Right kidney (tissue), 9 donors: Measurements from ENCODE around the gene PSMA6.
"Not testable (repeated sequence)": the region's sequence is repeated elsewhere in the genome, so short reads cannot be mapped to it uniquely, and the experiment has no call there.

Source experiments
- DNase-seq: peaks from one replicate; pipeline ENCODE4 v3.0.0-alpha.2; 2016
- long read RNA-seq, 8 donors: transcript quantifications; one replicate each; lab custom pipeline, GENCODE V29; 2026

Gene PSMA6
- long read RNA-seq, donor 1, full-length matches to known transcripts, result 175 of 207 reads
- long read RNA-seq, donor 1, partial matches to known transcripts, result 32 of 207 reads
- long read RNA-seq, donor 1, other reads (novel, unspliced or antisense), result 0 of 207 reads
- long read RNA-seq, donor 2, full-length matches to known transcripts, result 90 of 90 reads
- long read RNA-seq, donor 2, partial matches to known transcripts, result 0 of 90 reads
- long read RNA-seq, donor 2, other reads (novel, unspliced or antisense), result 0 of 90 reads
- long read RNA-seq, donor 3, full-length matches to known transcripts, result 57 of 57 reads
- long read RNA-seq, donor 3, partial matches to known transcripts, result 0 of 57 reads
- long read RNA-seq, donor 3, other reads (novel, unspliced or antisense), result 0 of 57 reads
- long read RNA-seq, donor 4, full-length matches to known transcripts, result 65 of 65 reads
- long read RNA-seq, donor 4, partial matches to known transcripts, result 0 of 65 reads
- long read RNA-seq, donor 4, other reads (novel, unspliced or antisense), result 0 of 65 reads
- long read RNA-seq, donor 5, full-length matches to known transcripts, result 114 of 114 reads
- long read RNA-seq, donor 5, partial matches to known transcripts, result 0 of 114 reads
- long read RNA-seq, donor 5, other reads (novel, unspliced or antisense), result 0 of 114 reads
- long read RNA-seq, donor 6, full-length matches to known transcripts, result 90 of 90 reads
- long read RNA-seq, donor 6, partial matches to known transcripts, result 0 of 90 reads
- long read RNA-seq, donor 6, other reads (novel, unspliced or antisense), result 0 of 90 reads
- long read RNA-seq, donor 7, result 0 reads
- long read RNA-seq, donor 8, full-length matches to known transcripts, result 117 of 122 reads
- long read RNA-seq, donor 8, partial matches to known transcripts, result 5 of 122 reads
- long read RNA-seq, donor 8, other reads (novel, unspliced or antisense), result 0 of 122 reads

- peak; percentile 86 for DNase-seq
Measured at GRCh38 chr14:35292051-35292769, at the start of gene PSMA6. PSMA6 (plus strand) TSS chr14:35292382; CDS start chr14:35292477, 95 bp downstream.

- no peak for DNase-seq
Measured at GRCh38 chr14:35242599-35243311, 49.4 kb upstream of the PSMA6 start.

- no peak for DNase-seq
Measured at GRCh38 chr14:35243956-35244355, 48.2 kb upstream of the PSMA6 start.

GRCh38 chr14:35244542-35244941 lies 47.6 kb upstream of the PSMA6 start:
- DNase-seq, result no peak

GRCh38 chr14:35245051-35245450 lies 47.1 kb upstream of the PSMA6 start:
- no peak for DNase-seq

- DNase-seq, result no peak
Measured at GRCh38 chr14:35247777-35248475, 44.3 kb upstream of the PSMA6 start.

- DNase-seq, result no peak
Measured at GRCh38 chr14:35248476-35248788, 43.8 kb upstream of the PSMA6 start.

- no peak for DNase-seq
Measured at GRCh38 chr14:35250319-35250718, 41.9 kb upstream of the PSMA6 start.

- DNase-seq, result no peak
Measured at GRCh38 chr14:35252451-35252868, 39.7 kb upstream of the PSMA6 start.

GRCh38 chr14:35253056-35253455 lies 39.1 kb upstream of the PSMA6 start:
- not testable (repeated sequence) for DNase-seq

- DNase-seq, result not testable (repeated sequence)
Measured at GRCh38 chr14:35254034-35254622, 38.1 kb upstream of the PSMA6 start.

- DNase-seq, result no peak
Measured at GRCh38 chr14:35254736-35255135, 37.4 kb upstream of the PSMA6 start.

- no peak for DNase-seq
Measured at GRCh38 chr14:35255711-35256110, 36.5 kb upstream of the PSMA6 start.

GRCh38 chr14:35257809-35258208 lies 34.4 kb upstream of the PSMA6 start:
- DNase-seq, result no peak

GRCh38 chr14:35258420-35258819 lies 33.8 kb upstream of the PSMA6 start:
- no peak for DNase-seq

- DNase-seq, result no peak
Measured at GRCh38 chr14:35261774-35262173, 30.4 kb upstream of the PSMA6 start.

GRCh38 chr14:35262436-35262835 lies 29.7 kb upstream of the PSMA6 start:
- no peak for DNase-seq

- DNase-seq, result no peak
Measured at GRCh38 chr14:35268946-35269345, 23.2 kb upstream of the PSMA6 start.

- no peak for DNase-seq
Measured at GRCh38 chr14:35274805-35275204, 17.4 kb upstream of the PSMA6 start.

GRCh38 chr14:35277179-35277578 lies 15.0 kb upstream of the PSMA6 start:
- DNase-seq, result no peak

- no peak for DNase-seq
Measured at GRCh38 chr14:35279369-35279768, 12.8 kb upstream of the PSMA6 start.
